Activated CD4-positive, alpha-beta T cell treated with anti-CD3 and anti-CD28 coated beads, Interleukin-2, amount 50 U/mL, for 4 hours (primary cell): ENCODE measurements around the gene STK32B.

Source experiments
- DNase-seq, 2 experiments: peaks; one replicate each; pipeline ENCODE4 v3.0.0-alpha.2; 2020

The STK32B gene

DNA sequence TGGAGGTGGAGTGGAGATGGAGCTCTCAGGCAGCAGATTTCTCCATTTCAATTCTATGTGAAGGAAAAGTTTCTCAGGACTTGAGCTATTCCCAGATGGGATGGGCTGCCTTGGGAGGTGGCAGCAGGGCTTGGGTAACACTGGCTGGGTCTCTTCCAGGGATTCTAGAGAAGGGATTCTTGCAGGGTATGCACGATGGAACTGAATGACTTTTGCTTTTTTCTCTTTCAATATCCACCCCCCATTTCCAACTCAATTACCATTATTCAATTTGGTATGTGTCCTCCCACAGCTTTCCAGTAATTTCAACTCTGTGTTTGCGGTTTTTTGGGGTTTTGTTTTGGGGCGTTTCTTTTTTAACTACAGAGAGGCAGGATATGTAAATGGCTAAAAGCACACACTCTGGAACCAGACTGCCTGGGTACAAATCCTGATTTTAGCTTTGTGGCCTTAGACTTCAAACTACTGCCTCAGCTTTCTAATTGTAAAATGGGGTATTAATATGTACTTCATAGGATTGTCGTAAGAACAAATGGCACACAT, 428.3 kb downstream of the STK32B start:
- no peak for DNase-seq

DNA sequence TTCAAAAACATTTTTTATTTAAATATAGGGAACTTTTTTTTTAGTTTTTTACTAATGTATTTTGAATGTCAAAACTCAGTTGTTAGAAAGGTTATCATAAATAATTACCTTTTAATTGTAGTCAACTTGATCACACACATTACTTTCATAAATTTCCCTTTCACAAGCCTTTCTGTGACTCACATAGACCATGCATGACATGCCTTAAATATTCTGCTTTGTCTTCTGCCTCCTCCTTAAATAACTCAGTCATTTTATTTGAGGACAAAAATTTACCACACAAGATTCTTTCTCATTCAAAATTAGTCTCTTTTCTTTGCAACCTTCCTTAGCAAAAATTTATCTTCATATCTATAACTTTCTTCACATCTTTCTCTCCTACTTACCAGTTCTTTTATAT, 437.1 kb downstream of the STK32B start:
- no peak for DNase-seq

DNA sequence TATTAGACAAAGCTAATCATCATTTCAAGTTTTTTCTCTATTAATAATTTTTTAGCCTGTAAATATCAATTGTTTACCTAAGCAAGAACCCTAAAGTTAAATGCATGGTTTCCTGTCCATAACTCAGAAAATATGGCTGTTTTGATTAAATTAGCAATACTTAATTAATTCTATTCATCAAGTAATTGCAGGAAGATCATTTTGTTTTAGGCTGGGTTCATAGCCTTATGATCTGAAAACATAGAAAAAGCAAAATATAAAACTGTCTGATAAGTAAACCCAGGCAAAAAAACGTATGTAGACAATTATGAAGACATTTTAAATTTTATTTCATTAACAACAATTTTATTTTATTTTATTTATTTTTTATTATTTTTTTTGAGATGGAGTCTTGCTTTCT, 438.0 kb downstream of the STK32B start:
- no peak for DNase-seq

DNA sequence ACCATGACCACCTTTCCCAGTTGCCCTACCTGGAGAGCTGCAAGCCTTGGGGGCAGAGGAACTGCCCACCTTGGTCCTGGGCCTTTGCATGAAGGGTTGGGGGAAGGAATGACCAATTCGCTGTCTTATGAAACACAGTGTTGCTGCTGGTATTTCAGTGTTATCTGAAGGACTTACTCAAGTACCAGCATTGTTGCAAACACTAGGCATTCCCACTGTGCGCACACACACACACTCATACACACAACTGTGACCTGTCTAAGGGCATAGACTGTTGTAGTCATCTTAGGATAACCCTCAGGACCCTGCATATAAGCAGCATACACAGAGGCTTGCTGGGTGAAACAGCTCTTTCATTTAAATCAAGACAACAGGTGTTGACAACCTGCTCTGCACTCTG, 446.2 kb downstream of the STK32B start:
- DNase-seq, result no peak

DNA sequence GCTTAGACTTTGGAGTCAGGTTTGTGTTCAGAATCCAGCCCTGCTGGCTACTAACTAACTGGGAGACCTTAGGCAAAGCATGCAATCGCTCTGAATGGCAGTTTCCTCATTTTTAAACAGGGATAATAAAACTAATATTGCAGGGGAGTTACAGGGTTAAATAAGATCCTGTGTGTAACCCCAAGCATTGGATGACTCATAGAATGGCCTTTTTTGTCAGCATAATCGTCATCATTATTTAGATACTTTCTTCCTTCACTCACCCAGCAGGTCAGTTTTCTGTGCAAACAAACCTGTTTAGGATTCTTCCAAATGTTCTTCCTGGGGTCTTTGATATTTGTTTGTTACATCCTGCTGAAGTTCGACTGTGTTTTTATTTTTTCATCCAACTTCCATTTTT, 448.9 kb downstream of the STK32B start:
- DNase-seq, result no peak

DNA sequence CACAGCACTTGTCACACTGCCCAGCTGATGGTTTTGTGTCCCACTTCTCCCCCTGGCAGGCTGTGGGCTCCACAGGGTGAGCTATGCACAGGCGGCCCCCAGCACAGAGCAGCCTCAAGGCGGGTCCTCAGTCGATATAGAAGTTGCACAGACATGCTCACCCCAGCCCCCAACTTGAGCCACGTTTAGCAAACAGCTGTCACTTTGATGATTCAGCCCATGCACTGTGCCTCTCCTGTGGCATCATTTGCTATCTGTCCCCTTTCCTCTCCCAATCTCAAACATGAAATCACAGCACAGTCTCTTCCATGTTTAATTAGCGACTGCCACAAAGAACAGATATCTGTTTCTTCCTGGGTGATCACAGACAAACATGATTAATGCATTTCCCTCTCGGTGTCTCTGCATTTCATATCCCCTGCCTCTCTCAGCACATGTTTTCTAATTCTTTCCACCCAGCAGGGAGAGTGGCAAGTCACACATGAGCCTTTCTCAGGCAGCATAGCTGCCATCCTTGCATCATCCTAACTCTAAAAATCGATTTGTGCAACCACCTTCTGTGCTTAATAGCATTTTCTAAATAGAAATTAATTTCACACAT, 452.2 kb downstream of the STK32B start:
- no peak for DNase-seq

DNA sequence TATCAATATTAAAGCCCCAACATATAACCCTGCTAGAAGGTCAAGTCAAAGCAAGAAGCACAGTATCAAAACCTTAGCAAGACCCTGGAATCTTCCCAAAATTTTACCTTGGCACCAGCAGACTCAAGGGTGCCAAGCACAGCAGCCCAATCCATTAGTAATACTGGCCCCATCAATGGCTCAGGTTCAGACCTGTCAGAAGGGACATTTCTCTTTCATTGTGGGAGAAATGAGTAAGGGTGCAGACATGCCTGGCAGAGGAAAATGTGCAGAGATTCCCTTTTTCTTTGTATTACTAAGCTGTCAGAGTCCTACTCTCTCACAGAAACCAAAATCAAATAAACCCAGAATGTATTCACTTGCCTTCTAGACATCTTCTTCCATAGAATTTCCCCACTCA, 453.2 kb downstream of the STK32B start:
- DNase-seq, result no peak

DNA sequence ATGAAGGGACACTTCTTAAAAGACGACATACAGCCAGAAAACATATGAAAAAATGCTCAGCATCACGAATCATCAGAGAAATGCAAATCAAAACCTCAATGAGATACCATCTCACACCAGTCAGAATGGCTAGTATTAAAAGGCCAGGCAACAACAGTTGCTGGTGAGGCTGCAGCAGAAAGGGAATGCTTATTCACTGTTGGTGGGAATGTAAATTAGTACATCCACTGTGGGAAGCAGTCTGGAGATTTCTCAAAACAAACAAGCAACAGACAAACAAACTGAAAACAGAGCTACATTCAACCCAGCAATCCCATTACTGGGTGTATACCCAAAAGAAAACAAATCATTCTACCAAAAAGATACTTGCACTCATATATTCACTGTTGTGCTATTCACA, 459.2 kb downstream of the STK32B start:
- no peak for DNase-seq

DNA sequence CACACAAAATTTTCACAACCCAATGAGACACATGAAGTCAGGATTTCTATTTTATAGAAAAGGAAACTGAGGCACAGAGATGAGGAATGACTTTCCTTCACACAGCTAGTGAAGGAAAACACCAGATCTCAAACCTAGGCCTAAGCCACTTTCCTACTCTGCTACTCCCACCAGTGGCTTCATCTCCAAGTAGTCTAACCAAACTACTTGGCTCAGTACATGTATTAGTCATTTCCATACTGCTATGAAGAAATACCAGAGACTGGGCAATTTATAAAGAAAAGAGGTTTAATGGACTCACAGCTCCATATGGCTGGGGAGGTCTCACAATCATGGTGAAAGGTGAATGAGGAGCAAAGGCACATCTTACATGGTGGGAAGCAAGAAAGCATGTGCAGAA, 460.5 kb downstream of the STK32B start:
- no peak for DNase-seq

DNA sequence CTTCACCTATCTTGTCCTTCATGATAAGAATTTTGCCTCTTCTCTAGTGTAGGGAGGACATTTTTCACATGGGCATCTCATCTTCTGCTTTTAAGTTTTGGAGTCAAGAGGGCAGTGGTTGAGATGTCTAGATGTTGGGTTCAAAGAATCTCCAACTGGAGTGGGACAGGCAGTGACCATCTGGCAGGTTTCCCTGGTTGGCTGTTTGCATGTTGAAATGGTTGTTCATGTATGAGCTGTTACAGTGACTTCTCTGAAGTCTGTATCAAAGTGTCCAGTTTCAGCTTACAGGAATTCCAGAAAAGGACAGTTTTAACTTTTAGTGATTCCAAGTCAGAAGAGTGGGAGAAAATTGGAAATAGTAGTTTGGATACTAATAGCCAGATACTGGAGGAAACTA, 464.4 kb downstream of the STK32B start:
- no peak for DNase-seq

DNA sequence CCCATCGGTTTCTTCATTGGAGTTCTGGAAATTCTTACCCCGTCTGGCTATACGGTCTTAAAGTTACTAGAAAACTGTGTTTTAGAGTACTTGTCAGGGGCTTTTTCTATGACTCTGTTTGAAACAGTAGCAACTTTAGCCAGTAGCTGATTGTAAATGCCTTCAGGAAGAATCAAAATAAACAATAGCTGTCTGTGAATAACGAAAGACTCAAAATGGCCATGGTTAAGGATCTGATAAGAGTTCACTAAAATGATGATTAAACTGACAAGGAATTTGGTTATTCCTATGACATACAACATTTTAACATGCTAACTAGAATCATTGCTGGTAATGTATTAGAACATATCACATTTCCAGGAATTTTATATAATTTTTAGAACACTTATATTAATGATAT, 466.1 kb downstream of the STK32B start:
- DNase-seq, result no peak

DNA sequence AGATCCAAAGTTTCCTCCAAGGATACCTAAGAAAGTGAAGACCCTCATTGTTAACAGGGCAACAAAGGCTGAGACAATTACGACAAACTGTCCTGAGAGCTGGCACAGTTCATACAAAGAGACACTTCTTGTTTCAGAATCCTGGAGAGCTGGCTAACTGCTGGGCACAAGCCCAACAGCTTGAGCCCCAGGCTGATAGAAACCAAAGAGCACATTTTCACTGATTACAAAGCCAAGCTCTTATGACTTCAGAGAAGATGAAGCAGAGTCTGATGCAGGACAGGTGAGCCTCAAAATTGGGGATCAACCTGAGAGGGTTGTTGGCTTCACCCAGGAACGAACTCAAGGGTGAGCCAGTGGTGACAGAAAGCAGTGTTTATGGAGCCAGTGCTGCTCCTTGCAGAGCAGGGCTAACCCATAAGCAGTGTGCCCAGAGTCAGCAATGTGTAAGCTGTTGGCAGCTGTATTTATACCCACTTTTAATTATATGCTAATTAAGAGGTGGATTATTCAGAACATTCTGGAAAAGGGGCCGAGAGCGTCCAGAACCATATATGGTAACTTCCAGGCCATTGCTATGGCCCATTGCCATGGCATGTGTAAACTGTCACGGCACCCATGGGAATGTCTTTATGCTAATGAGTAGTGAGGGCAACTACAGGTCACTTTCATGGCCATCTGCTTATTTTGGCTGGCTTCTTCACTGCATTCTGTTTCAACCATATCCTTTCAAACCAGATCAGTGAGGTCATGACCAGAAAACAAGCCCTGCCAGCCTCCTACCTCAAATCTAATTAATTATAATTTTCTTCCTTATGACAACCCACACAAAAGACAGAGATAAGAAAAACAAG, 473.4 kb downstream of the STK32B start:
- DNase-seq, result no peak

DNA sequence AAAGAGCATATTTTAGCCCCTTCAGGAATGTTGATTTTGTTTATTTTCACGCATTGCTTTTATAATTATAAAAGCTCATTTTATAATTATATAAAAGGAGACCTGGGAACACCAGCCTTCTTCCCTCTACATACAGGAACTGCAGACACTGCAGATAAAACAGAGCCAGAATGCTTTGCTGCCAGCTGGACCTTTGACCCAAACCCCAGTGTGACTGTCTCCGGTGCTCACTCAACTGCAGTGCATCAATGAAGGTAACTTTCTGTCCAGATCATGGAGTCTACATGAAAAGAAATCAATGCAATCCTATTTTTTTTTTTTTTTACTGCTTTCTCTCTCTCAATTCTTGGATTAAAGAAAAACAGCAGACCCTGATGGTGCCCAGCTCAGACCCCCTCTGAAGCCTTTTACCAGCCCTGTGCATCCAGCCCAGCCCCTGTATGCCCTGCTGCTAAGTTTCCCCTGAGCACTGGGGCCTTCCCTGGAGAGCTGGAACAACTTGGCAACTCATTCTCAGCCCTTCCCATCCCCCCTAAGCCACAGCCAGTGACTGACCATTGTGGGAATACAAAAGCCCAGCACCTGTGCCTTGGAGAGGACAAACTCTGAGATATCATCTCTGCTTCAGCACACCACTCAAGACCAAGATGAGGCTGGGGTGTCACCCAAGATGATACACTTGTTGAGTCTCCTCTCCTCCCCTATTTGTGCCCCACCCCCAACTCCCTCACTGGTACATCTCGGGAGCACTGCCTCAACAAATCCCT, 475.0 kb downstream of the STK32B start:
- no peak for DNase-seq

DNA sequence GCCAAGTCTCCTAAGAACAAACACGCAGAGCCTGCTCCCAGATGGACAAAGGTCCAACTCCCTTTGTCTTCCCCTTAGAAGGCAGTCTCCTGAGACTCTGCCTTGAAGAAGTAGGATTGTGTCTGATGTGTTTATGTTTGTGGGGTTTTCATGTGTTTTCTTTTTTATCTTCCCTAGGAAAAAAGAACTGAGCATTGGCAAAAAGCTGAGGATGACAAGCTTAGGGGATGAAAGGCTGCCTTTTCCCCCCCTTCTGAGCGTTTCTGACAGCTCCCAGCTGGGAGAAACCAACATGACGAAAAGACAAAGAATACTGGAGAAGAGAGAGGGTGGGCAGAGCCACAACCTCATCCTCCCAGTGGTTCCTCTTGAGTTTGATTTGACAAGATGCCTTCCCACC, 475.9 kb downstream of the STK32B start:
- no peak for DNase-seq

DNA sequence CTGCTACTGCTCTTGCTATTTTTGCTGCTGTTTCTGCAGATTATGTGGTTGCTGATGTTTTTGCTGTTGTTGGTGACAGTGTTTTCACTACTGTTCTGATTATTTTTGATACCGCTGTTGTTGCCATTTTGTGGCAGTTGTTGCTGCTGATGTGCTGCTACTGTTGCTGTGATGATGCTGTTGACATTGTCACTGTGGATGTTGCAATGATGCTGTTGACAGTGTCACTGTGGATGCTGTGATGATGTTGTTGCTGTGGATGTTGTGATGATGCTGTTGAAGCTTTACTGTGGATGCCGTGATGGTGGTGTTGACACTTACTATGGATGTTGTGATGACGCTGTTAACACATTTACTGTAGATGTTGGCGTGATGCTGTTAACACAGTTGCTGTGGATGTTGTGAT, 476.8 kb downstream of the STK32B start:
- no peak for DNase-seq

DNA sequence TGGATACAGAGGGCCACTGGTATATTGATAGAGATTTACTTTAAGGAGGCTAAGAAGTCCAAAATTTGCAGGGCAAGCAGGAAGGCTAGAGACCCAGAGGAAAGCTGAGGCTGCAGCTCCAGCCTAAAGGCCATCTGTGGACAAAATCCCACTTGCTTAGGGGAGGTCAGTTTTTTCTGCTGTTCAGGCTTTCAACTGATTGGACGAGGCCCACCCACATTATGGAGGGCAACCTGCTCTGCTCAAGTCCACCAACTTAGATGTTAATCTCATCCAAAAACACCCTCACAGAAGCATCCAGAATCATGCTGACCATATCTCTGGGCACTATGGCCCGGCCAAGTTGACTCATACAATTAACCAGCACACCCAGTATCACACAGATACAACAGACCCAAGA, 480.8 kb downstream of the STK32B start:
- no peak for DNase-seq

DNA sequence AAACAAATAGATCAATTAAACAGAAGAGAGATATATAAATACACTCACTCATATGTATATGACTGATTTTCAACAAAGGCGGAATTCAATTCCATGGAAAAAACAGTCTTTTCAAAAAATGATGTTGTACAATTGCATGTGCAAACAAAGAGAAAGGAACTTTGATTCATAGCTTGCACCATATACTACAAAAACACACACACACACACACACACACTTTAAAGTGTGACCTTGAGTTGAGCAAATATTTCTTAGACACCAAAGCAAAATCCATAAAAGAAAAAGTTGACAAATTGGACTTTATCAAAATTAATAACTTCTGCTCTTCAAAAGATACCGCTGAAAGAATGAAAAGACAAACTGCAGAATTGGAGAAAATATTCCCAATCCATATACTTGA, 488.3 kb downstream of the STK32B start:
- DNase-seq, result no peak

DNA sequence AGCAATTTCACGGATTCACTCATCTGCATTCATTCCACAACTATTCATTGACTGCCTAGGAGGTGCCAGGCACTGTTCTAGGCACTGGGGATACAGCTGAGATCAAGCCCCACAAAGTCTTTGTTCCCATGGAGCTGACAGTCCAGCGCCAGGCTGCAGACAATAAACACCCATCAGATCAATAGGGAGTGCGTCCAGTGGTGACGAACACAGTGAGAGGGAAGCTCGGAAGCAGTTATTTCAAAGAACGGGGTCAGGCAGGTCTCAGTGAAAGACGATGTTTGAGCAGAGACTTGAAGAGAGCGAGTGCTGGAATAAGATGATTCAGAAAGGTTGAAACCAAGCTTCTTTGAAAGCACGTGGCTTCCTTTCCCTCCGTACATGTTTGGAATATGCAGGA, 489.9 kb downstream of the STK32B start:
- DNase-seq, result no peak

DNA sequence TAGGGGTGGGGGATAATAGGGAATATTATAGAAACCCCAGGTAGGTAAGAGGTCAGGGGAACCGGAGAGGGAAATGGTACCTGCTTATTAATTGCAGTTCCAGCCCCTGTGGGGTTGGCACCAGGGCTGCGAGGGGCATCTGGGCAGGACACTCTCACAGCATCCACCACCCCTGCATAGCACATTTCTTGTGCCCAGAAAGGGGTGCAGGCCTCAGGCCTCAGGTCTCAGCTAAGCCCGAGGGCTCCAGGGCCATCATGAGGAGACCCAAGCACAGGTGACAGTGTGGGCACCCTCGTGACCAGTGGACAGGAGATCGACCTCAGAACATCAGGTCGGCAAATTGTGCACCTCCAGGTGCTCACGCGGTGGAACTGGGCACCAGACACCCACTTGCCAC, 492.4 kb downstream of the STK32B start:
- DNase-seq, result no peak

DNA sequence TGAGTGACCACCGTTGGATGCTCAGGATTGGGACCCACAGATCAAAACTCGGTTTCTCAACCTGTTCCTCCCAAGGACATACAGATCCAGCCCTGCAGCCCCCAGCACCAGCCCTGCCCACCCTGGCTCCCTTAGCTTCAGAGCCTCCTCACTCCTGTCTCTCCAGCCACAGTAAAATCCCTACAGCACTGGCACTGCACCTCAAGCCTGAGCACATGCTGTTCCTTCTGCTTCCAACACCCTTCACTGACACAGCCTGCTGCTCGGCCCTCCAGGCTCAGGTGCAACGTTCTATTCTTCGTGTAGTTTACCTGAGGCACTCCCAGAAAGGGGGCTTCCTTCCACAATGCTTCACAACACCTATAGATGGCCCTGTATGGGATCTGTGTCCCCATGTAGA, 493.5 kb downstream of the STK32B start:
- no peak for DNase-seq

DNA sequence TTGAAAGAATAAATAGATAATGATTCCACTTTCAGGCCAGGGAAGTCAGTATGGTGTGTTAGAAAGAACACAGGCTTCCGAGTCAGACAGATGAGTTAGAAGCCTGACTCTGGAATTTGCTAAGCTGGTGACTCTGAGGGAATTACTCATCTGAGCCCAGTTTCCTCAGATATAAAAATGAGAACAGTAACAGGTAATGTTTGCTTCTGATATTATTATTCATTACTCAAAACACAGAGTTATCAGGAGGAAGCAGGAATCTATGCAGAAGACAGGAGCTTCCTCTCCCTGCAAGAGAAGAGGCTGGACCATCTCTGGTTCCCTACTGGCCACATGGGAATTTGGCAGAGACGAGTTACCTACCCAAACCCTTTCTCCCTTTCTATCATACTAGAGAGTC, 494.0 kb downstream of the STK32B start:
- no peak for DNase-seq

DNA sequence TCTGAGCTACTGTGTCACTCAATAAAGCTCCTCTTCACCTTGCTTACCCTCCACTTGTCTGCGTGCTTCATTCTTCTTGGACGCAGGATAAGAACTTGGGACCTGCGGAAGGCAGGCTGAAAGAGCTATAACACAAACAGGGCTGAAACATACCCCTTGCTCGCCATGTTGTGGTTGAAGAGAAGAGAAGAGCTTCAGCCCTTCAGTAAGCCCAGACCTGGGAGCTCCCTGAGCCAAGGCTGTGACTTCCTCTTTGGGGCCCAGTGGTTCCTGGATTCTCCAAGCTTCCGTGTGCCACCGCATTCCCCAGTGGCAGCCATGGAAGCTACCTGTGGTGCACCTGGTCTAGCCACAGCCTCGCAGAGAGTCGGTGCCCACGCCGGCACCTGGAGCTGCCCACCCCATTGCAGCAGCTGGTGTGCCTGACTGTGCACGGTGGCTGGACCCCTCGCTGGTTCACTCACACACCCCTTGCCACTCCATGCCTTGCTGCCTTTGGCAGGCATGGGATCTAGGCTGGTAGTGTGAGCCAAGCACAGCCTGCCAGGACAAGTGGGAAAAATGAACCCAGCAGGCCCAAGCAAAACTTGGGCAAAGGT, 496.5 kb downstream of the STK32B start:
- no peak for DNase-seq
